ENCODE results near the gene PPP1CB.

Gene PPP1CB

DNA sequence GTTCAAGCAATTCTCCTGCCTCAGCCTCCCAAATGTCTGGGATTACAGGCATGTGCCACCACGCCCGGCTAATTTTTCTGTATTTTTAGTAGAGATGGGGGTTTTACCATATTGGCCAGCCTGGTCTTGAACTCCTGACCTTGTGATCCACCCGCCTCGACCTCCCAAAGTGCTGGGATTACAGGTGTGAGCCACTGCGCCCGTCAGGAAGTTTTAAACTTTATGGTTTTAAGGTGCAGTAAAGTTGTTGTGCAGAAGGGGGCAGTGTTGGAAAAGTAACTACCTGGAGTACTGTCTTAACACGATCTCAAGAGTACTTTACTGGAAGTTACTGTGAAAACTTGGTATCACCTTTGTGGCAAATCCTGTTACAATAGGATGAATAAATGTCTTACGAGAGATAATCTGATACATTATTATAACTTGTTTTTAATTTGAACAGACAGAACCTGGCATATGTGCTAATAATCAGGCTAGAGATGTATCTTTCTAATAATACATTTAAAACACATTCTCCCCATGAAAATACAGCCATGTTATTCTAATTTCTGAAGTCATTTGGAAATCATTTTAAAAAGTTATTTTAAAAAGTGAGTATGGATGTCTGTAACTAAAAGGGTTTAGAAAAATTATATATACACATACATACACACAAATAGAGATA, 69.8 kb downstream of the PPP1CB start:
- Histone ChIP-seq H3K9me3 (no peaks in the 10 kb centered on the region), H3K4me3 (no peak overlapping the region), H3K4me1 (no peaks in the 10 kb centered on the region), H3K36me3 (no peaks in the 10 kb centered on the region), H3K27ac (no peak overlapping the region), H3K27me3 (no peaks in the 10 kb centered on the region)
- DNase-seq = no peak
- TF ChIP-seq, protein P1, sequence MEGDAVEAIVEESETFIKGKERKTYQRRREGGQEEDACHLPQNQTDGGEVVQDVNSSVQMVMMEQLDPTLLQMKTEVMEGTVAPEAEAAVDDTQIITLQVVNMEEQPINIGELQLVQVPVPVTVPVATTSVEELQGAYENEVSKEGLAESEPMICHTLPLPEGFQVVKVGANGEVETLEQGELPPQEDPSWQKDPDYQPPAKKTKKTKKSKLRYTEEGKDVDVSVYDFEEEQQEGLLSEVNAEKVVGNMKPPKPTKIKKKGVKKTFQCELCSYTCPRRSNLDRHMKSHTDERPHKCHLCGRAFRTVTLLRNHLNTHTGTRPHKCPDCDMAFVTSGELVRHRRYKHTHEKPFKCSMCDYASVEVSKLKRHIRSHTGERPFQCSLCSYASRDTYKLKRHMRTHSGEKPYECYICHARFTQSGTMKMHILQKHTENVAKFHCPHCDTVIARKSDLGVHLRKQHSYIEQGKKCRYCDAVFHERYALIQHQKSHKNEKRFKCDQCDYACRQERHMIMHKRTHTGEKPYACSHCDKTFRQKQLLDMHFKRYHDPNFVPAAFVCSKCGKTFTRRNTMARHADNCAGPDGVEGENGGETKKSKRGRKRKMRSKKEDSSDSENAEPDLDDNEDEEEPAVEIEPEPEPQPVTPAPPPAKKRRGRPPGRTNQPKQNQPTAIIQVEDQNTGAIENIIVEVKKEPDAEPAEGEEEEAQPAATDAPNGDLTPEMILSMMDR (IDR thresholded peaks at IDR 0.05) = peak; percentile 64 to 70
- intact Hi-C loops (cut with DNase I; ENCODE audit: low total_unique reads) = no loop called here

DNA sequence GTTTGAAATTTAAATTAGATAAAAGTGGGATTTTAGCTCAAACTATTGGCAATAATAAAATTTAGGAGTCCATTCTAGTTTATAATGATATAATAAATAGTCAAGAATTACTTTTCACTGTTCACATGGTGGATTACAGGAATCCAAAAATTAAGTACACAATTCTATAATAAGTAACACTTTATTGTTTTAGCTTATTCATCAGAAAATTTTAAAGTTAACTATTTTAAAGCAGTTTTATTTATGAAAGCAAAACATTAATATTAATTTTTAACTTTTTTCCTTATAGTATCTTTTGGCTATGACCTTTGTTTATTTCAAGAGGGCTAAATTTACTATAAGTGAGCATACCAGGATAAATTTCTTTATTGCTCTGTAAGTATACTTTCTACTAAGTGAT, 70.4 kb downstream of the PPP1CB start:
- Histone ChIP-seq H3K27me3 (no peaks in the 10 kb centered on the region), H3K36me3 (no peaks in the 10 kb centered on the region), H3K27ac (no peak overlapping the region), H3K4me1 (no peaks in the 10 kb centered on the region), H3K9me3 (no peaks in the 10 kb centered on the region), H3K4me3 (no peak overlapping the region)
- TF ChIP-seq, protein P1 (IDR thresholded peaks at IDR 0.05) = no peak
- intact Hi-C loops (cut with DNase I; ENCODE audit: low total_unique reads) = no loop called here
- DNase-seq = no peak

DNA sequence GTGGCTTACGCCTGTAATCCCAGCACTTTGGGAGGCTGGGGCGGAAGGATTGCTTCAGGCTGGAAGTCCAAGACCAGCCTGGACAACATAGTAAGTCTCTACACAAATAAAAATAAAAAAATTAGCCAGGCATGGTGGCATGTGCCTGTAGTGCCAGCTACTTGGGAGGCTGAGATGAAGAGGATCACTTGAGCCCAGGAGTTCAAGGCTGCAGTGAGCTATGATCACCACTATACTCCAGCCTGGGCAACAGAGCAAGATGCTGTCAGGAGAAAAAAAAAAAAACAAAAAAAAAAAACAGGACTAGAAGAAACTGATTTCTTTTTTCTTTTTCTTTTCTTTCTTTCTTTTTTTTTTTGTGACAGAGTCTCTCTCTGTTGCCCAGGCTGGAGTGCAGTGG, 72.6 kb downstream of the PPP1CB start:
- no peak for DNase-seq
- intact Hi-C loops (cut with DNase I; ENCODE audit: low total_unique reads) = no loop called here
- TF ChIP-seq, protein P1 (IDR thresholded peaks at IDR 0.05) = no peak

DNA sequence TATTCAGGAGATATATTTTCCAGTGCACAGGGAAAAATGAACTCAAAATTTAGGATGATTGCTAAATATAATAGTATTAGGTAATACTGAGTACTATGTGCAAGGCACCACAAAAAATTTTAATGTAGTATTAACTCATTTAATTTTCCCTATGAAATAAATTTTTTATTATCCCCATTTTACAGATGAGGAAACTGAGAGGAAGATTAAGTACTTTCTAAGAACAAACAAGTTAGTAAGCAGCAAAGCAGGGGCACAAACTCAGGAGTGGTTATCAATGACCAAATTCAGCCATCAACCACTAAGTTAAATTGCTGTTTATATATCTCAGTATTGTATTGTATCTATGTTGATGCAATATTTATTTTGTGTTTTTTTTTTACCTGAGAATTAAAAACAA, 73.2 kb downstream of the PPP1CB start:
- Histone ChIP-seq H3K36me3 (no peaks in the 10 kb centered on the region), H3K9me3 (no peaks in the 10 kb centered on the region), H3K27me3 (no peaks in the 10 kb centered on the region), H3K27ac (no peak overlapping the region), H3K4me1 (no peaks in the 10 kb centered on the region), H3K4me3 (no peak overlapping the region)
- intact Hi-C loops (cut with DNase I; ENCODE audit: low total_unique reads) = no loop called here
- TF ChIP-seq, protein P1 (IDR thresholded peaks at IDR 0.05) = no peak
- DNase-seq = no peak

More for the DNA sequence above, 72.6 kb downstream of the PPP1CB start:
- Histone ChIP-seq H3K27me3 (no peaks in the 10 kb centered on the region), H3K36me3 (no peaks in the 10 kb centered on the region), H3K9me3 (no peaks in the 10 kb centered on the region), H3K4me1 (no peaks in the 10 kb centered on the region), H3K4me3 (no peak overlapping the region), H3K27ac (no peak overlapping the region)

DNA sequence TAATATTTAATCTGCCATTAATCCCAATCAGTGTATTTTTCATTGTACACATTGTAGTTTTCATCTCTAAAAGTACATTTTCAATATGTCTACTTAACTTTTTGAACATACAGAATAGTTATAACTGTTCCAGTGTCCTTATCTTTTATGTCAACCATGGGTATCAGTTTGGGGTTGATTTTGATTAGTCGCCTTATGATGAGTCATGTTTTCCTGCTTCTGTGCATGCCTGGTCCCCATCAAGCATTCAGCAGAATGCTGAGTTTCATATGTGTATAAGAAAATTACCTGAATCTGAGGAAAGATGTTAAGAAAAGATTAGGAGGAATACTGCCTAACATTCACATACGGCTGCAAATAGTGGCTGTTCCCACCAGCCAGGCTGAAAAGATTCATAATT, 76.8 kb downstream of the PPP1CB start:
- intact Hi-C loops (cut with DNase I; ENCODE audit: low total_unique reads) = no loop called here
- TF ChIP-seq, protein P1 (IDR thresholded peaks at IDR 0.05) = no peak
- no peaks in the 10 kb centered on the region for H3K4me1 ChIP-seq
- H3K27ac ChIP-seq = no peak overlapping the region
- H3K36me3 ChIP-seq = no peaks in the 10 kb centered on the region
- H3K9me3 ChIP-seq = no peaks in the 10 kb centered on the region
- H3K4me3 ChIP-seq = no peak overlapping the region
- DNase-seq = no peak
- H3K27me3 ChIP-seq = no peaks in the 10 kb centered on the region
